IMR-90 (cell line): ENCODE data around the gene PPP1R16B. TPM values are rescaled to one million over a fixed set of nuclear protein-coding genes. Genes with fewer than 3 reads are reported as not detected.

ENCODE experiments used
- ATAC-seq: fragments of 200-7000 bp; cut with Tn5 transposase; 2 replicates; pipeline ENCODE4 v1.9.1; 2020; ENCODE audit warnings: low read depth, mild to moderate bottlenecking, moderate library complexity
- BruUV-seq: library from RNA; stranded (reverse); fragments of 400-500 nt; replicated peaks from 2 replicates; lab custom pipeline; 2021; lab: Mats Ljungman, UMichigan
- CTCF ChIA-PET: fragments of 300-600 bp; formaldehyde crosslinking; extraction: SDS; loops from one replicate; lab custom pipeline; 2021; ENCODE audit warnings: antibody characterized with exemption; lab: Yijun Ruan, JAX
- POLR2A ChIA-PET: fragments of 300-600 bp; sonication (Branson Sonifier 250); formaldehyde crosslinking; loops from one replicate; lab custom pipeline; 2022; ENCODE audit warnings: antibody characterized with exemption; ENCODE audit not compliant: unreplicated experiment; lab: Charles Lee
- DNase-seq: peaks from one replicate; pipeline ENCODE4 v3.0.0; 2013
- H2AFZ ChIP-seq: replicated peaks from 2 replicates; pipeline ENCODE3; 2013; ENCODE audit warnings: low read length, mild to moderate bottlenecking; ENCODE audit not compliant: poor library complexity
- H2AK5ac ChIP-seq: 2 replicates; pipeline ENCODE4 v1.6.1; 2013; ENCODE audit warnings: low read depth, low read length, inconsistent platforms
- H2AK9ac ChIP-seq: replicated peaks from 2 replicates; pipeline ENCODE3; 2013; ENCODE audit warnings: mild to moderate bottlenecking, low read depth, low read length, moderate library complexity; ENCODE audit not compliant: poor library complexity
- H2BK120ac ChIP-seq: 2 replicates; pipeline ENCODE4 v1.6.1; 2013; ENCODE audit warnings: low read depth, low read length, inconsistent platforms
- H2BK15ac ChIP-seq: 3 replicates; pipeline ENCODE4 v1.6.1; 2013; ENCODE audit warnings: low read depth, low read length, inconsistent platforms
- H2BK20ac ChIP-seq: 2 replicates; pipeline ENCODE4 v1.6.1; 2013; ENCODE audit warnings: low read depth, mild to moderate bottlenecking, inconsistent platforms, low read length, moderate library complexity
- H2BK5ac ChIP-seq: 2 replicates; pipeline ENCODE4 v1.6.1; 2013; ENCODE audit warnings: mild to moderate bottlenecking, low read depth, low read length, inconsistent platforms; ENCODE audit not compliant: poor library complexity, severe bottlenecking
- H3K14ac ChIP-seq: replicated peaks from 2 replicates; pipeline ENCODE4 v1.6.1; 2013; ENCODE audit warnings: low read depth, low read length, inconsistent platforms
- H3K18ac ChIP-seq: 2 replicates; pipeline ENCODE4 v1.6.1; 2013; ENCODE audit warnings: low read depth, low read length, control low read depth
- H3K23ac ChIP-seq: 2 replicates; pipeline ENCODE4 v1.6.1; 2013; ENCODE audit warnings: low read depth, low read length, inconsistent platforms
- H3K27ac ChIP-seq: 2 replicates; pipeline ENCODE4 v1.5.1; 2013; ENCODE audit warnings: mild to moderate bottlenecking, control low read depth, low read length; ENCODE audit not compliant: insufficient read depth
- H3K27me3 ChIP-seq: 2 replicates; pipeline ENCODE4 v1.6.1; 2013; ENCODE audit warnings: low read length; ENCODE audit not compliant: control insufficient read depth, insufficient read depth
- H3K36me3 ChIP-seq: 2 replicates; pipeline ENCODE4 v1.6.1; 2013; ENCODE audit warnings: low read length, mixed read lengths; ENCODE audit not compliant: control insufficient read depth, insufficient read depth
- H3K4ac ChIP-seq: 2 replicates; pipeline ENCODE4 v1.6.1; 2013; ENCODE audit warnings: low read depth, low read length, inconsistent platforms
- H3K4me1 ChIP-seq: 2 replicates; pipeline ENCODE4 v1.6.1; 2013; ENCODE audit warnings: low read length, mixed read lengths; ENCODE audit not compliant: control insufficient read depth, insufficient read depth
- H3K4me2 ChIP-seq: 2 replicates; pipeline ENCODE4 v1.6.1; 2013; ENCODE audit warnings: low read depth, mild to moderate bottlenecking, control low read depth, low read length, moderate library complexity
- H3K4me3 ChIP-seq: 2 replicates; pipeline ENCODE4 v1.5.1; 2013; ENCODE audit warnings: low read depth, mild to moderate bottlenecking, control low read depth, low read length, moderate library complexity; ENCODE audit not compliant: insufficient read depth
- H3K56ac ChIP-seq: 2 replicates; pipeline ENCODE4 v1.6.1; 2013; ENCODE audit warnings: low read length, inconsistent platforms; ENCODE audit not compliant: insufficient read depth; ENCODE audit errors: extremely low read depth
- H3K79me1 ChIP-seq, 2 experiments: 2 replicates each; pipeline ENCODE4 v1.6.1; 2013; ENCODE audit warnings: low read length in 2 of 2, inconsistent platforms in 1 of 2, low read depth in 1 of 2
- H3K9ac ChIP-seq: 2 replicates; pipeline ENCODE4 v1.6.1; 2013; ENCODE audit warnings: low read depth, low read length, control low read depth
- H3K9me1 ChIP-seq: 2 replicates; pipeline ENCODE4 v1.6.1; 2013; ENCODE audit warnings: low read length, inconsistent platforms; ENCODE audit not compliant: insufficient read depth
- H3K9me3 ChIP-seq: 2 replicates; pipeline ENCODE4 v1.6.1; 2013; ENCODE audit warnings: low read length; ENCODE audit not compliant: control insufficient read depth, insufficient read depth
- H4K20me1 ChIP-seq: 2 replicates; pipeline ENCODE4 v1.6.1; 2013; ENCODE audit warnings: low read length, inconsistent platforms; ENCODE audit not compliant: insufficient read depth
- H4K5ac ChIP-seq: 2 replicates; pipeline ENCODE4 v1.6.1; 2013; ENCODE audit warnings: mild to moderate bottlenecking, low read depth, low read length, control low read depth
- H4K8ac ChIP-seq, 2 experiments: 2 replicates each; pipeline ENCODE4 v1.6.1; 2013; ENCODE audit warnings: low read depth in 2 of 2, low read length in 2 of 2, control low read depth in 1 of 2, inconsistent platforms in 1 of 2
- H4K91ac ChIP-seq: 2 replicates; pipeline ENCODE4 v1.6.1; 2013; ENCODE audit warnings: low read depth, low read length, inconsistent platforms; ENCODE audit not compliant: insufficient read depth
- CTCF ChIP-seq: conservative IDR thresholded peaks from 2 replicates; pipeline ENCODE4 v1.5.1; 2012; ENCODE audit warnings: mild to moderate bottlenecking, low read depth, low read length, improper control_type of control experiment
- POLR2A ChIP-seq: IDR thresholded peaks from 2 replicates; pipeline ENCODE4 v1.6.1; 2012; ENCODE audit warnings: mild to moderate bottlenecking, low read depth, low read length
- RCOR1 ChIP-seq: IDR thresholded peaks from 2 replicates; pipeline ENCODE4 v1.6.1; 2012; ENCODE audit warnings: mild to moderate bottlenecking, low read length, improper control_type of control experiment; ENCODE audit not compliant: insufficient replicate concordance
- WGBS, 2 experiments: methylation state at CpG; one replicate each; pipeline versions ENCODE4 v1.1.5 to v1.1.7; 2013; ENCODE audit warnings: missing lambda C conversion rate in 2 of 2; ENCODE audit not compliant: insufficient read length in 1 of 2; ENCODE audit errors: extremely low coverage in 2 of 2; 5-methylcytosine and 5-hydroxymethylcytosine counted together
- dilution Hi-C: fragments of 300-500 bp; cut with HindIII; formaldehyde crosslinking; loops from one replicate; pipeline ENCODE4 v1.14.3; 2018; ENCODE audit warnings: low sequenced_read_pairs; ENCODE audit not compliant: unreplicated experiment
- in situ Hi-C: fragments of 300-500 bp; cut with MboI; formaldehyde crosslinking; loops from 3 replicates; pipeline ENCODE4 v1.14.3; 2019; ENCODE audit warnings: low sequenced_read_pairs, inconsistent platforms, mixed read lengths
- intact Hi-C: fragments of 100-400 bp; cut with micrococcal nuclease; formaldehyde crosslinking; loops from 2 replicates; pipeline ENCODE4 v1.10.0; 2022
- polyA plus RNA-seq, 3 experiments: library from polyadenylated mRNA; depleted of rRNA; stranded (reverse); fragments of >200 nt; gene quantifications; 2 replicates each; pipeline ENCODE4 v1.2.3, GENCODE V29; 2012; ENCODE audit warnings: low replicate concordance in 1 of 3
- total RNA-seq: library from RNA; depleted of rRNA; stranded (reverse); fragments of >200 nt; gene quantifications from 2 replicates; pipeline ENCODE4 v1.2.3, GENCODE V29; 2012

PPP1R16B gene
- total and polyA plus RNA-seq, 2 of the 4 experiments (the other 2 are of a cell fraction) = not detected

DNA sequence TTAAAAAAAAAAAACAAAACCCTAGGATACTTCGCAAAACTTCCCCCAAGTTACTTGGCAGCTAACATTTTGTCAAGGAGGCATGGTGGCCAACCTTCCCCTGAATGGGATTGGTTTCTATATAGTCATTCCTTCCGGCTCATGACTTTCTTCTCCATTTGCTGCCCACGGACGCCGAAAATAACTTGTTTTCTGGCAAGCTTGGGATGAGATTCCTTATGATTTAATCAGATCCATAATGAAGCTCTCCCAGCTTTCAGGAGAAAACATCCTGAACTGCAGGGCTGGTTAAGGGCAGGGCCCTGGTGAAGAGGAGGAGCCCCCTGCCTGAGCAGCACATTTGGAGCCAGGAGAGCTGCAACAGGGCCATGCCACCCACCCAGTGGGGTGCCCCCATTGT is 49.9 kb downstream of the PPP1R16B start:
- Histone ChIP-seq H4K5ac (no peak overlapping the region), H3K4ac (no peak overlapping the region), H3K4me1 (no peaks in the 10 kb centered on the region), H3K56ac (no peak overlapping the region), H3K79me1 (no peaks in the 10 kb centered on the region), H2AFZ (peak overlapping the region; percentile 63), H3K36me3 (no peaks in the 10 kb centered on the region), H3K23ac (no peak overlapping the region), H3K9ac (no peak overlapping the region), H3K27ac (no peak overlapping the region), H2BK20ac (no peak overlapping the region), H2AK9ac (no peak overlapping the region), H4K91ac (no peak overlapping the region), H2BK5ac (no peak overlapping the region), H3K18ac (no peak overlapping the region), H3K9me3 (no peaks in the 10 kb centered on the region), H2BK120ac (no peak overlapping the region), H3K9me1 (no peaks in the 10 kb centered on the region), H2AK5ac (no peak overlapping the region), H4K8ac (no peak overlapping the region), H4K20me1 (no peaks in the 10 kb centered on the region), H2BK15ac (no peak overlapping the region), H3K27me3 (no peaks in the 10 kb centered on the region; the same call in 1 of the 2 replicates), H3K14ac (no peak overlapping the region), H3K4me3 (no peak overlapping the region), H3K4me2 (no peak overlapping the region)
- WGBS, 2 experiments = no CpG with 5 or more reads among the region's 5 CpGs
- peak; percentile 35 for DNase-seq
- intact Hi-C loops (no loop called here), in situ Hi-C loops (no loop called here), dilution Hi-C loops (no loop called here)
- BruUV-seq = no TSS peak
- no peak for ATAC-seq
- TF ChIP-seq CTCF = no peak
- no peak for TF ChIP-seq RCOR1
- no peak for TF ChIP-seq POLR2A
- POLR2A ChIA-PET = no interaction called here
- CTCF ChIA-PET = interaction anchor here (0.6 kb wide), 2 partner anchors 28 to 225 kb away, joined by 3 read pairs; no protein-coding TSS in a partner anchor
